Measurements from ENCODE around the gene RASGEF1B. TPM values are rescaled to one million over a fixed set of nuclear protein-coding genes. Genes with fewer than 3 reads are reported as not detected.

The RASGEF1B gene
- 10.7 TPM for total RNA-seq (ENCODE audit: unreplicated experiment)
- long read RNA-seq, partial matches to known transcripts, result 0 of 4 reads
- long read RNA-seq, other reads (novel, unspliced or antisense), result 2 of 4 reads

DNA sequence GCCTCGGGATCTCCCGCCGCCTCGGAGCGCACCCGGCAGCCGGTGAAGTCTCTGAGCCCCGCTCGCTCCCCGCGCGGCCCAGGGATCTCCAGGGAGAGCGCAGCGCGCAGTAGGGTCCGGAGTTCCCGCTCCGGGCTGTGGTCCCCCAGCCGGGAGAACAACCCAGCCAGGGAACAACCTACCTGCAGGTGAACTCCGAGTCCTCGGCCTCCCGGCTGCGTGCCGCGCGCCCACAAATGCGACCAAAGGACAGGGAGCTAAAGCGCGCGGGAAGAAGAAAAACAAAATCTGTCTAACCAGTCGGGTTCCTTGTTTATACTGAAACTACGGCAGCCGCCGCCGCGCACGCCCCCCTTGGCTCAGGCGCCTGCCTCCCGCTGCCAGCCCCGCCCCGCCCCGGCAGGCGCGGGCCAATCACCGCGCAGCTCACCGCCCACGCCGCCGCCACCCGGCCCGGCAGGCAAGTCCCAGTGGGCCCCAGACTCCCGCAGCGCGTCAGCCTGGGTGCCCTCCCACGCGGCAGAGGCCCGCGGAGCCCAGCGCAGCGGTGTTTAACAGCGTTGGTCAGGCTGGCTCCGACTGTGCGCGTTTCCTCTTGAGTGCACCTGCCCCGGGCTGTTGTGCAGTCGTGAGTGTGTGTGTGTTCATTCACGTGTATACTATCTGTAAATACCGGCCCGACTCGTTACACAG lies at the start of gene RASGEF1B:
TSS of gene RASGEF1B (minus strand) at position 320 of the 693 bp plus-strand sequence. CDS start 12,399 bp downstream, outside the sequence.
- Mint-ChIP-seq H3K27me3 (ENCODE audit: unreplicated experiment) (peaks cover 7% of the 10 kb centered on the region), H3K4me1 (ENCODE audit: unreplicated experiment) (peaks cover 24% of the 10 kb centered on the region), H3K27ac (ENCODE audit: unreplicated experiment) (peak within 1 kb of the TSS; percentile 79), H3K4me3 (ENCODE audit: unreplicated experiment) (peak within 1 kb of the TSS; percentile 99), H3K36me3 (ENCODE audit: low read depth, unreplicated experiment) (no peaks in the 10 kb centered on the region), H3K9me3 (ENCODE audit: unreplicated experiment) (no peaks in the 10 kb centered on the region)
- DNase-seq (ENCODE audit: low spot score), result peak; percentile 77
- TF ChIP-seq, protein P1, sequence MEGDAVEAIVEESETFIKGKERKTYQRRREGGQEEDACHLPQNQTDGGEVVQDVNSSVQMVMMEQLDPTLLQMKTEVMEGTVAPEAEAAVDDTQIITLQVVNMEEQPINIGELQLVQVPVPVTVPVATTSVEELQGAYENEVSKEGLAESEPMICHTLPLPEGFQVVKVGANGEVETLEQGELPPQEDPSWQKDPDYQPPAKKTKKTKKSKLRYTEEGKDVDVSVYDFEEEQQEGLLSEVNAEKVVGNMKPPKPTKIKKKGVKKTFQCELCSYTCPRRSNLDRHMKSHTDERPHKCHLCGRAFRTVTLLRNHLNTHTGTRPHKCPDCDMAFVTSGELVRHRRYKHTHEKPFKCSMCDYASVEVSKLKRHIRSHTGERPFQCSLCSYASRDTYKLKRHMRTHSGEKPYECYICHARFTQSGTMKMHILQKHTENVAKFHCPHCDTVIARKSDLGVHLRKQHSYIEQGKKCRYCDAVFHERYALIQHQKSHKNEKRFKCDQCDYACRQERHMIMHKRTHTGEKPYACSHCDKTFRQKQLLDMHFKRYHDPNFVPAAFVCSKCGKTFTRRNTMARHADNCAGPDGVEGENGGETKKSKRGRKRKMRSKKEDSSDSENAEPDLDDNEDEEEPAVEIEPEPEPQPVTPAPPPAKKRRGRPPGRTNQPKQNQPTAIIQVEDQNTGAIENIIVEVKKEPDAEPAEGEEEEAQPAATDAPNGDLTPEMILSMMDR (IDR thresholded peaks at IDR 0.05; ENCODE audit: unreplicated experiment), result no peak

DNA sequence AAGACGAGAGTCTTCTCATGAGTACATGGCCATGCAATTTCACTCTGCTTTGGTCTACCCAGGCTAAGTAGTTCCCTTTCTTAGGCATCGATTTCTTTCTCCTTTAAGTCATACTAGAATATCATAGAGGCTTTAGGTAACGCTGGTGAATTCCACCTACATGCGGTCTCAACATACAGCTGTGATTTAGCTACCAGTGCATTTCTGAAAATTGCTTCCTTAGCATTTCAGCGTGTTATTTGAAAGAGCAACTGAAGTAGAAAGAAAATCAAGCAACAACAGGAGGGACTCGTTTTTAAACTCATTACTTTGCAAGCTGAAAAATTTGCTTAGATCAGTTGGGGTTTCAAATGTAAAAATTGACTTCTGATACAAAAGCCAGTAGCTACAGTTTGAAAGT lies 48.1 kb upstream of the RASGEF1B start:
- Mint-ChIP-seq H3K4me3 (ENCODE audit: unreplicated experiment) (no peak overlapping the region), H3K27me3 (ENCODE audit: unreplicated experiment) (peaks cover 4% of the 10 kb centered on the region), H3K9me3 (ENCODE audit: unreplicated experiment) (no peaks in the 10 kb centered on the region), H3K36me3 (ENCODE audit: low read depth, unreplicated experiment) (no peaks in the 10 kb centered on the region), H3K4me1 (ENCODE audit: unreplicated experiment) (peaks cover 3% of the 10 kb centered on the region), H3K27ac (ENCODE audit: unreplicated experiment) (no peak overlapping the region)
- DNase-seq (ENCODE audit: low spot score), result no peak
- TF ChIP-seq, protein P1 (IDR thresholded peaks at IDR 0.05; ENCODE audit: unreplicated experiment), result no peak

DNA sequence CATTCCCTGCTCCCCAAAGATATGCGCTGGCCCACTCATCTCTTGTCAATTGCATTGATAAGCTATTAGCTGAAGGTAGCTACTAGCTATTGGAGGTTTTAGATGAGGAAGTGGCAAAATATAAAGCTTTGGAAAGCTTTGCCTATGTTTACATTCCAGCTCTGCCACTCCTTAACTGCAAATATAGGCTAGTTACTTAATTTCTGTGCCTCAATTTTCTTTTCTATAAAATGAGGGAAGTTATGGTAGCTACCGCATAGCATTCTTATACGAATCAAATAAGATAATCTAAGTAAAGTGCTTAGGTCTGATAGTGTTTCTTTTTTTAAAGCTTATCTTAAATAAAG lies 47.7 kb upstream of the RASGEF1B start:
- DNase-seq (ENCODE audit: low spot score), result no peak
- Mint-ChIP-seq H3K27ac (ENCODE audit: unreplicated experiment) (no peak overlapping the region), H3K36me3 (ENCODE audit: low read depth, unreplicated experiment) (no peaks in the 10 kb centered on the region), H3K4me3 (ENCODE audit: unreplicated experiment) (no peak overlapping the region), H3K9me3 (ENCODE audit: unreplicated experiment) (no peaks in the 10 kb centered on the region), H3K27me3 (ENCODE audit: unreplicated experiment) (peaks cover 4% of the 10 kb centered on the region), H3K4me1 (ENCODE audit: unreplicated experiment) (peaks cover 3% of the 10 kb centered on the region)
- TF ChIP-seq, protein P1 (IDR thresholded peaks at IDR 0.05; ENCODE audit: unreplicated experiment), result no peak

DNA sequence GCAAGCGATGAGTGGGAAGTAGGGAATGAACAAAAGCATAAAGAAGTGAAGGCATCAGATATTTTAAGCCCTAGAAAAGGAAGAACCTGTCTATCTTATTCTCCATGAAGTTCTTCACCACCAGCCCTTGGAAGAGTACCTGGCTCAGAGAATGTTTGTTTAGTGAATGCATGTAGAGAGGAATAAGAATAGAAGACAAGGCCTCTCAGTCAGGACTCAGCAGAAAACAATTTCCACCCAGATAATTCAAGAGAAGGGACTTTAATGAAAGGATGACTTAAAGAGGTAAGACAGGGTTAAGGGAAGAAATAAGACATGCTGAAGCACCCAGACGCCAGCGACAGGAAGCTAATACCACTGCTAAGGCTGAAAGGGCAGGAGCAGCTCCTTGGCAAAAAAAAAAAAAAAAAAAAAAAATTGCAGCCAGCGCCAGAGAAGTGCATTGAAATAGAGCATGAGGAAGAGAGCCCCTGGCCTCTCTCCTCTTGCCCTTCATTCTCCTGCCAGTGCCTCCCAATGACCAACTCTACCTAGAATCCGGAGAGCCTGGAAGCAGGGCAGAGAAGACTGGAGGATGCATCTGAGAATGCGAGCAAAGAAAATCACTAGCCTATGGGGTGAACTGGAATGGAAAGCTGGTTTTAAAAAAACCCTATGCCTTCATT lies 47.2 kb upstream of the RASGEF1B start:
- H3K4me3 Mint-ChIP-seq (ENCODE audit: unreplicated experiment), result no peak overlapping the region

More for the DNA sequence above, 47.2 kb upstream of the RASGEF1B start:
- no peak for DNase-seq (ENCODE audit: low spot score)
- Mint-ChIP-seq H3K9me3 (ENCODE audit: unreplicated experiment) (no peaks in the 10 kb centered on the region), H3K36me3 (ENCODE audit: low read depth, unreplicated experiment) (no peaks in the 10 kb centered on the region), H3K27me3 (ENCODE audit: unreplicated experiment) (peaks cover 4% of the 10 kb centered on the region), H3K27ac (ENCODE audit: unreplicated experiment) (no peak overlapping the region), H3K4me1 (ENCODE audit: unreplicated experiment) (peaks cover 3% of the 10 kb centered on the region)
- TF ChIP-seq, protein P1 (IDR thresholded peaks at IDR 0.05; ENCODE audit: unreplicated experiment), result no peak

All from endothelial cell (in vitro differentiated cells).